Ovary (tissue), 9 donors: ENCODE measurements around the gene PAK2. TPM values are rescaled to one million over a fixed set of nuclear protein-coding genes. Genes with fewer than 3 reads are reported as not detected.

Source experiments
- DNase-seq, 5 donors: peaks; one replicate each; pipeline ENCODE4 v3.0.0-alpha.2; 2019 to 2020
- H3K27ac ChIP-seq, 2 donors: fragments of 200-600 bp; one replicate each; pipeline versions ENCODE4 v1.5.1 to v1.8.0; 2019 to 2022
- H3K27me3 ChIP-seq: fragments of 200-600 bp; one replicate; pipeline ENCODE4 v1.8.0; 2022
- H3K36me3 ChIP-seq: fragments of 200-600 bp; sonication (generic); one replicate; pipeline ENCODE4 v1.5.1; 2019
- H3K4me1 ChIP-seq: one replicate; pipeline ENCODE4 v1.8.1; 2013; ENCODE audit warnings: mild to moderate bottlenecking, moderate library complexity; ENCODE audit not compliant: insufficient read depth
- H3K4me3 ChIP-seq: fragments of 200-600 bp; sonication (generic); one replicate; pipeline ENCODE4 v1.5.1; 2017
- H3K9me3 ChIP-seq, 2 donors: fragments of 200-600 bp in 1 of 2; sonication (generic) in 1 of 2; one replicate each; pipeline versions ENCODE4 v1.5.1 to v1.8.1; 2013 to 2019; ENCODE audit warnings: mild to moderate bottlenecking in 1 of 2, moderate library complexity in 1 of 2
- EP300 ChIP-seq: sonication (generic); formaldehyde crosslinking; IDR thresholded peaks from one replicate; pipeline ENCODE4 v1.6.1; 2017; ENCODE audit warnings: antibody characterized with exemption
- POLR2A ChIP-seq: fragments of 450-650 bp; IDR thresholded peaks from one replicate; pipeline ENCODE4 v1.6.1; 2017; ENCODE audit warnings: antibody characterized with exemption, mild to moderate bottlenecking, moderate library complexity
- WGBS, 3 donors: extraction: QIAGEN DNeasy Blood & Tissue Kit in 1 of 3; methylation state at CpG; one replicate each; pipeline versions ENCODE4 v1.1.5 to v1.1.7; 2013 to 2017; 5-methylcytosine and 5-hydroxymethylcytosine counted together
- intact Hi-C, 4 donors: fragments of 100-400 bp; cut with DNase I; formaldehyde crosslinking; loops; one replicate each; pipeline versions ENCODE4 v1.11.0 to v1.15.1; 2022 to 2023
- polyA plus RNA-seq, 2 donors: library from polyadenylated mRNA; stranded (reverse); fragments of 200-250 nt in 1 of 2; fragments of 350-450 nt in 1 of 2; fragmentation: Illumina TruSeq in 1 of 2; extraction: RNeasy Lipid Tissue Mini Kit (QIAGEN cat#74804) in 1 of 2; gene quantifications; one replicate each; pipeline ENCODE4 v1.2.3, GENCODE V29; 2013 to 2014
- total RNA-seq, 7 donors: library from RNA; depleted of rRNA in 2 of 7; stranded (reverse); fragments of >200 nt in 2 of 7; fragmentation: NEBNext Ultra II Directional in 3 of 7; extraction: Animal tissue kit (Norgen Biotek cat#: 25700) in 3 of 7; gene quantifications; one replicate each; pipeline versions ENCODE4 v1.1.0 to v1.2.4, GENCODE V29; 2016 to 2023
- TF ChIP-seq, protein P1 (sequence below), 3 donors: fragments of 450-650 bp in 2 of 3; fragments of 200-600 bp in 1 of 3; IDR thresholded peaks; one replicate each; pipeline versions ENCODE4 v1.5.1 to v1.8.0; 2016 to 2022; ENCODE audit warnings: antibody characterized with exemption in 3 of 3, mild to moderate bottlenecking in 1 of 3
- donor health status: DM: no; HTN: no; CAD: no; lungs with moderate emphysema.
- donor health status: DM: no; HTN: no; CAD: no.
- donor health status: Bipolar disorder and iron deficiency.
- donor health status: DM: yes; HTN: yes; CAD: no.
- donor health status: DM: no; HTN: no; CAD: no.
- donor health status: DM: yes; HTN: yes; CAD: no.

Gene PAK2
- total and polyA plus RNA-seq, 9 donors: 17.0 to 59.5 (median 44.2) TPM

DNA sequence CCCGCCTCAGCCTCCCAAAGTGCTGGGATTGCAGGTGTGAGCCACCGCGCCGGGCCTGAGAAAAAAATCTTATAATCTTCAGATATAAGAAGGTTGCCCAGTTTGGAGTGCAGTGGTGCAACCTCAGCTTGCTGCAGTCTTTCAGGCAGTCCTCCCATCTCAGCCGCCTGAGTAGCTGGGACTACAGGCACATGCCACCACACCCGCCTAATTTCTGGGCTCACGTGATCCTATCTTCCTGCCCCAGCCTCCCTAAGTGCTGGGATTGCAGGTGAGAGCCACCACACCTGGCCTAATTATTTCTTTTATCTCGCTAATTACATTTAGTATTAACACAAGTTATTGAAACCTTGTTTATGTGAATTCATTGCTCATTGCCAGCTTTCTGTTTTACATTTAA lies 13.5 kb downstream of the PAK2 start:
- Histone ChIP-seq H3K27ac (no peak overlapping the region), H3K36me3 (no peaks in the 10 kb centered on the region), H3K27me3 (no peaks in the 10 kb centered on the region), H3K4me1 (peaks cover 2% of the 10 kb centered on the region), H3K4me3 (no peak overlapping the region), H3K9me3 (no peaks in the 10 kb centered on the region)
- TF ChIP-seq, protein P1, sequence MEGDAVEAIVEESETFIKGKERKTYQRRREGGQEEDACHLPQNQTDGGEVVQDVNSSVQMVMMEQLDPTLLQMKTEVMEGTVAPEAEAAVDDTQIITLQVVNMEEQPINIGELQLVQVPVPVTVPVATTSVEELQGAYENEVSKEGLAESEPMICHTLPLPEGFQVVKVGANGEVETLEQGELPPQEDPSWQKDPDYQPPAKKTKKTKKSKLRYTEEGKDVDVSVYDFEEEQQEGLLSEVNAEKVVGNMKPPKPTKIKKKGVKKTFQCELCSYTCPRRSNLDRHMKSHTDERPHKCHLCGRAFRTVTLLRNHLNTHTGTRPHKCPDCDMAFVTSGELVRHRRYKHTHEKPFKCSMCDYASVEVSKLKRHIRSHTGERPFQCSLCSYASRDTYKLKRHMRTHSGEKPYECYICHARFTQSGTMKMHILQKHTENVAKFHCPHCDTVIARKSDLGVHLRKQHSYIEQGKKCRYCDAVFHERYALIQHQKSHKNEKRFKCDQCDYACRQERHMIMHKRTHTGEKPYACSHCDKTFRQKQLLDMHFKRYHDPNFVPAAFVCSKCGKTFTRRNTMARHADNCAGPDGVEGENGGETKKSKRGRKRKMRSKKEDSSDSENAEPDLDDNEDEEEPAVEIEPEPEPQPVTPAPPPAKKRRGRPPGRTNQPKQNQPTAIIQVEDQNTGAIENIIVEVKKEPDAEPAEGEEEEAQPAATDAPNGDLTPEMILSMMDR (IDR thresholded peaks at IDR 0.05): no peak
- TF ChIP-seq EP300: no peak
- no peak for TF ChIP-seq POLR2A
- intact Hi-C loops: no loop called here
- WGBS, 3 donors: 95 to 97% (median 97%) methylated on average over 8 of the region's 8 CpGs
- DNase-seq: no peak

DNA sequence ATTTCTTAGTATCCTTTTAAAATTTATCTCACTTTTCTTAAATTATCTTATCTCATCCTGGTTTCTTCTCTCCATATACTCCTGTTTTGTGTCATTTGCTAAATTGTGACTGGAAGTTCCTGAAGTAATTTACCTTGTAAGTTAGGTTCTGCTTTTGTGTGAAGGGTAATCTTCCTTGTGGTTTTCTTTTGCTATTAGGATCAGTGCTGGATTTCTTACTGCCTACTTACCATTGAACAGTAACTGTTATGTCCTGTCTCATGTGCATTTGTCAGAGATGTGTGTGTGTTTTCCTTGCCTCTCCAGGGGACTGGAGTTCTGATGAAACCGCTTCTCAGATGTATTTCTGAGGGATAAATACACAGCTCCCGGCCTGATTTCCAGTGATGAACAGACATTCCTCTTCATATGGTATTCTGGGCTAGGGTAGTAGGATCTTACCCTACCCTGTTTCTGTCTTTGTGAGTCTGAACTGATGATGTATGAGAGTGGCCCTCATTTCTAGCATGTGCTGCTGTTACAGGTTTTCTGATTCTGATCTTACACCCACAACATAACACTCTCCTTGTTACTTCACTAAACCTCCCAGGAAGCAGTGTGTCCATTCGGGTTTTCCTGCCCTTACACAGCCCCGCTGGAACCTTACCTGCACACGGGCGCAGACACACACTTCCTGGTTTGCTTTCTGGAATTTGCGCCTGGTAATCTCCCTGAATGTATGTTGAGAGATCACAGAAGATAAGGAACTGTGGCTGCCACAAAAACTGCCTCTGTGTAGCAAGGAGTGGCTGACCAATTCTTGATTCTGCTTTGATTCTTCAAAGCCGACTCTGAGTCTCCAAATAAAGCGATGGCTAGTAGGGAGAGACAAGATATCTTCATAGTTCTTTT lies 14.7 kb downstream of the PAK2 start:
- 87 to 90% (median 88%) methylated on average over 9 of the region's 9 CpGs for WGBS, 3 donors

DNA sequence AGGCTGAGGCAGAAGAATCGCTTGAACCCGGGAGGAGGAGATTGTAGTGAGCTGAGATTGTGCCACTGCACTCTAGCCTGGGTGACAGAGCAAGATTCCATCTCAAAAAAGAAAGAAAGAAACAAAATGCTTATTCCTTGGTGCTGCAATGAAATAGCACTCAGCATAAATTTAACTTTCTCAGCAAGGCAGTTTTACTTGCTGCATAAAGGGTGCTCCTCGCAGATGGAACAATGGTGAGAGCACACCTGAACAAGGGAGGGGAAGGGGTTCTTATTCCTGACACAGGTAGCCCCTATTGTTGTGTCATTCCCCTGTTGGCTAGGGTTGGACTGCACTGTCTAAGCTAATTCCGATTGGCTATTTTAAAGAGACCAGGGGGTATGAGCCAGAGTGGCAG lies 17.1 kb downstream of the PAK2 start:
- Histone ChIP-seq H3K36me3 (no peaks in the 10 kb centered on the region), H3K4me3 (no peak overlapping the region), H3K4me1 (peaks cover 2% of the 10 kb centered on the region), H3K9me3 (no peaks in the 10 kb centered on the region), H3K27me3 (no peaks in the 10 kb centered on the region), H3K27ac (no peak overlapping the region)
- intact Hi-C loops: no loop called here
- no peak for DNase-seq
- TF ChIP-seq EP300 (no peak), POLR2A (no peak)
- TF ChIP-seq, protein P1 (IDR thresholded peaks at IDR 0.05): no peak
- 72 to 87% (median 82%) methylated on average over 4 of the region's 4 CpGs for WGBS, 3 donors

More for the DNA sequence above, 14.7 kb downstream of the PAK2 start:
- no peak for TF ChIP-seq POLR2A
- TF ChIP-seq, protein P1 (IDR thresholded peaks at IDR 0.05): no peak
- TF ChIP-seq EP300: no peak
- no peak for DNase-seq
- intact Hi-C loops: no loop called here
- H3K9me3 ChIP-seq: no peaks in the 10 kb centered on the region
- H3K27me3 ChIP-seq: no peaks in the 10 kb centered on the region
- no peak overlapping the region for H3K4me3 ChIP-seq
- H3K27ac ChIP-seq: no peak overlapping the region
- no peaks in the 10 kb centered on the region for H3K36me3 ChIP-seq
- H3K4me1 ChIP-seq: peaks cover 2% of the 10 kb centered on the region

DNA sequence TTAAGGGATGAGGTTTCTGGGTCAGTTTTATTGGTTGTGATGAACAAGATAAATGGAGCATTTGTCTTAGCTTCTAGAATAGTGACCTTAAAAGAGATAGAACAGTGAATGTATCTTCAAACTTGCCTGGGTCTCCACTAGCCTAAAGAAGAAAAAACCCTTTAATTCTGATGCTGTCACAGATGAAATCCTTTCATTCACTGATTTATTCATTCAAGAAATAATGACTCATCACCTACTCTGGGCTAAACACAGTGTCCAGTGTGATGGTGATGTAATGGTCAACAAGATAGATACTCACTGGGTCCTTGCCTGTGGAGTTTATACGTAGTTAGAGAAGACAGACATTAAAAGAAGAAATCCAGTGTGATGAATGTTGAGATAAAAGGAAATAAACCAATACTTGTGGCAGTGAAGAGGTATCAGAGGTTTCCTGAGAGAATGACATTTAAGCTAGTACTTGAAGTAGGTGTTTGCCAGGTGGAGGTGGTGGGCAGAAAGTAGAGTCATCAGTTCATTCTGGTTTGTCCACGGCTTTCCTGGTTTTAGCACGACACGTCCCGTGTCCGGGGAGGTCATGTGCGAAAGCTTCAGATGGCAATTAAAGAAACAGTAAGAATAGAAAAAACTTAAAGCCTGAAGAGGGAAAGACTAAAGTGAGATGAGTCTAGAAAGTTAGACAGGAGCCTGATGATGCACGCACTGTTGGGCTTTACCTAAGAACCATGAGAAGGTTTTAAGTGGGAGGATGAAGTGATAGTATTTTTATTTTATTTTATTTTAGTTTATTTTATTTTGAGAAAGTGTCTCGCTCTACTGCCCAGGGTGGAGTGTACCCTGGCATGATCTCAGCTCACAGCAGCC lies 18.5 kb downstream of the PAK2 start:
- H3K27ac ChIP-seq: no peak overlapping the region
- 86 to 89% (median 88%) methylated on average over 9 of the region's 9 CpGs for WGBS, 3 donors
- H3K9me3 ChIP-seq: no peaks in the 10 kb centered on the region
- no peak for TF ChIP-seq POLR2A
- TF ChIP-seq, protein P1 (IDR thresholded peaks at IDR 0.05): no peak
- TF ChIP-seq EP300: no peak
- intact Hi-C loops: no loop called here
- H3K4me3 ChIP-seq: no peak overlapping the region
- H3K4me1 ChIP-seq: peaks cover 2% of the 10 kb centered on the region
- no peak for DNase-seq
- H3K36me3 ChIP-seq: no peaks in the 10 kb centered on the region
- H3K27me3 ChIP-seq: no peaks in the 10 kb centered on the region
